RPMI7951 (cell line): ENCODE data around the gene SCAMP4. TPM values are rescaled to one million over a fixed set of nuclear protein-coding genes. Genes with fewer than 3 reads are reported as not detected.

Experiments used
- DNase-seq: peaks from one replicate; pipeline ENCODE4 v3.0.0-alpha.2; 2012; ENCODE audit warnings: low read depth
- total RNA-seq: library from RNA; depleted of rRNA; stranded (reverse); fragments of >200 nt; shearing (Covaris generic); gene quantifications from 2 replicates; pipeline ENCODE4 v1.2.3, GENCODE V29; 2014; rRNA removed

Gene SCAMP4
- total RNA-seq, 1 experiment from 2014 or later: 55.2 TPM

GRCh38 chr19:1956122-1956494 is 50.9 kb downstream of the SCAMP4 start:
- no peak for DNase-seq

GRCh38 chr19:1956868-1957492 is 51.8 kb downstream of the SCAMP4 start:
- DNase-seq: no peak

GRCh38 chr19:1957562-1958248 is 52.5 kb downstream of the SCAMP4 start:
- no peak for DNase-seq

- no peak for DNase-seq
These were observed 54.9 kb downstream of the SCAMP4 start for GRCh38 chr19:1959928-1960589.

GRCh38 chr19:1961000-1961883 is 56.0 kb downstream of the SCAMP4 start:
- no peak for DNase-seq

- DNase-seq: no peak
These were observed 57.5 kb downstream of the SCAMP4 start for GRCh38 chr19:1962674-1963073.

- no peak for DNase-seq
These were observed 61.9 kb downstream of the SCAMP4 start for GRCh38 chr19:1967087-1967608.

GRCh38 chr19:1968279-1969175 is 63.3 kb downstream of the SCAMP4 start:
- no peak for DNase-seq

- no peak for DNase-seq
These were observed 64.2 kb downstream of the SCAMP4 start for GRCh38 chr19:1969176-1970002.

- peak; percentile 23 for DNase-seq
These were observed 65.0 kb downstream of the SCAMP4 start for GRCh38 chr19:1970003-1970805.

GRCh38 chr19:1970806-1971502 is 65.8 kb downstream of the SCAMP4 start:
- DNase-seq: no peak

- no peak for DNase-seq
These were observed 69.4 kb downstream of the SCAMP4 start for GRCh38 chr19:1974381-1975161.

- no peak for DNase-seq
These were observed 69.9 kb downstream of the SCAMP4 start for GRCh38 chr19:1975162-1975480.

Other genes with a start within 250 kb of the SCAMP4 start
- gene ONECUT3, start 151.9 kb upstream of the SCAMP4 start, total RNA-seq: not detected in 2 replicates
- gene ATP8B3, start 93.1 kb upstream of the SCAMP4 start, total RNA-seq: 5.5 and 7.8 TPM in 2 replicates
- gene REXO1, start 56.9 kb upstream of the SCAMP4 start, total RNA-seq: 3.3 and 3.5 TPM in 2 replicates
- gene KLF16, start 41.8 kb upstream of the SCAMP4 start, total RNA-seq: 2.9 and 4.2 TPM in 2 replicates
- 42.1 and 61.5 TPM in 2 replicates for gene ABHD17A, start 19.9 kb upstream of the SCAMP4 start, total RNA-seq
- 1.3 and 2.4 TPM in 2 replicates for gene ADAT3, start within 50 bp of the SCAMP4 start, total RNA-seq
- 38.6 and 45.4 TPM in 2 replicates for gene CSNK1G2, start 35.8 kb downstream of the SCAMP4 start, total RNA-seq
- 37.0 and 42.1 TPM in 2 replicates for gene BTBD2, start 110.3 kb downstream of the SCAMP4 start, total RNA-seq
- gene MKNK2, start 145.8 kb downstream of the SCAMP4 start, total RNA-seq: 52.0 and 54.4 TPM in 2 replicates
- gene MOB3A, start 190.9 kb downstream of the SCAMP4 start, total RNA-seq: 24.2 and 26.6 TPM in 2 replicates
- 1.4 and 2.2 TPM in 2 replicates for gene IZUMO4, start 191.5 kb downstream of the SCAMP4 start, total RNA-seq
- gene AP3D1, start 246.2 kb downstream of the SCAMP4 start, total RNA-seq: 49.6 and 50.0 TPM in 2 replicates